ENCODE data around the gene SYT13. TPM values are rescaled to one million over a fixed set of nuclear protein-coding genes. Genes with fewer than 3 reads are reported as not detected.

The SYT13 gene
- total RNA-seq, 1 experiment from 2014 or later: not detected

GRCh38 chr11:45223496-45223895 lies 62.6 kb downstream of the SYT13 start:
- no peaks in the 10 kb centered on the region for H3K79me2 ChIP-seq (ENCODE audit: low read depth)
- BruUV-seq (replicated peaks): no TSS peak
- H4K20me1 ChIP-seq (ENCODE audit: insufficient read depth): no peaks in the 10 kb centered on the region
- no peaks in the 10 kb centered on the region for H3K4me1 ChIP-seq (replicated peaks; ENCODE audit: insufficient read depth)
- no peaks in the 10 kb centered on the region for H3K36me3 ChIP-seq (ENCODE audit: low read depth)
- H3K4me3 ChIP-seq: no peak overlapping the region
- no peak overlapping the region for H3K4me2 ChIP-seq
- H3K27ac ChIP-seq: no peak overlapping the region
- TF ChIP-seq EZH2 (IDR thresholded peaks at IDR 0.05; ENCODE audit: low read depth): no peak
- TF ChIP-seq, protein P1, sequence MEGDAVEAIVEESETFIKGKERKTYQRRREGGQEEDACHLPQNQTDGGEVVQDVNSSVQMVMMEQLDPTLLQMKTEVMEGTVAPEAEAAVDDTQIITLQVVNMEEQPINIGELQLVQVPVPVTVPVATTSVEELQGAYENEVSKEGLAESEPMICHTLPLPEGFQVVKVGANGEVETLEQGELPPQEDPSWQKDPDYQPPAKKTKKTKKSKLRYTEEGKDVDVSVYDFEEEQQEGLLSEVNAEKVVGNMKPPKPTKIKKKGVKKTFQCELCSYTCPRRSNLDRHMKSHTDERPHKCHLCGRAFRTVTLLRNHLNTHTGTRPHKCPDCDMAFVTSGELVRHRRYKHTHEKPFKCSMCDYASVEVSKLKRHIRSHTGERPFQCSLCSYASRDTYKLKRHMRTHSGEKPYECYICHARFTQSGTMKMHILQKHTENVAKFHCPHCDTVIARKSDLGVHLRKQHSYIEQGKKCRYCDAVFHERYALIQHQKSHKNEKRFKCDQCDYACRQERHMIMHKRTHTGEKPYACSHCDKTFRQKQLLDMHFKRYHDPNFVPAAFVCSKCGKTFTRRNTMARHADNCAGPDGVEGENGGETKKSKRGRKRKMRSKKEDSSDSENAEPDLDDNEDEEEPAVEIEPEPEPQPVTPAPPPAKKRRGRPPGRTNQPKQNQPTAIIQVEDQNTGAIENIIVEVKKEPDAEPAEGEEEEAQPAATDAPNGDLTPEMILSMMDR (conservative IDR thresholded peaks at IDR 0.05): no peak
- DNase-seq: no peak
- H2AFZ ChIP-seq: no peak overlapping the region
- ChIA-PET POLR2A (ENCODE audit: unreplicated experiment) (no interaction called here), CTCF (no interaction called here)
- intact Hi-C loops (cut with micrococcal nuclease; ENCODE audit: unreplicated experiment): no loop called here
- H3K9me2 ChIP-seq (ENCODE audit: insufficient read depth): no peaks in the 10 kb centered on the region
- H3F3A ChIP-seq (ENCODE audit: insufficient read depth, low read depth): no peaks in the 10 kb centered on the region
- no peaks in the 10 kb centered on the region for H3K9me3 ChIP-seq (ENCODE audit: insufficient read depth, low read depth)
- peaks cover 72% of the 10 kb centered on the region for H3K27me3 ChIP-seq (ENCODE audit: insufficient read depth, low read depth)

DNA sequence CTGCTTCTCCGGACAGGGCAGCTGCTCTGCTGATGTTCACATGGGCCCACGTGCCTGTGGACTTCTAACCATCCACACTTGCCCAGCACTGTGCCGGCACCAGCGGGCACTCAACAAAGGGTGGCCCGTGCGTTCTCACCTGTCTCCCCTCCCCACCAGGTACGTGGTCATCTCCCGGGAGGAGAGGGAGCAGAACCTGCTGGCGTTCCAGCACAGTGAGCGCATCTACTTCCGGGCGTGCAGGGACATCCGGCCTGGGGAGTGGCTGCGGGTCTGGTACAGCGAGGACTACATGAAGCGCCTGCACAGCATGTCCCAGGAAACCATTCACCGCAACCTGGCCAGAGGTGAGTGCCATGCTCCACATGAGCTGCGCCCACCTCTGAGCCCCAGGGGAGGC lies 66.7 kb downstream of the SYT13 start:
- POLR2A ChIA-PET (ENCODE audit: unreplicated experiment): no interaction called here
- CTCF ChIA-PET: no interaction called here
- no TSS peak for BruUV-seq (replicated peaks)

GRCh38 chr11:45218705-45219104 lies 67.4 kb downstream of the SYT13 start:
- Histone ChIP-seq H3K4me3 (no peak overlapping the region), H3K9me3 (ENCODE audit: insufficient read depth, low read depth) (no peaks in the 10 kb centered on the region), H3K27me3 (ENCODE audit: insufficient read depth, low read depth) (peaks cover 55% of the 10 kb centered on the region), H2AFZ (no peak overlapping the region), H3K27ac (no peak overlapping the region), H4K20me1 (ENCODE audit: insufficient read depth) (no peaks in the 10 kb centered on the region), H3K9me2 (ENCODE audit: insufficient read depth) (no peaks in the 10 kb centered on the region), H3K4me1 (replicated peaks; ENCODE audit: insufficient read depth) (no peaks in the 10 kb centered on the region), H3K36me3 (ENCODE audit: low read depth) (no peaks in the 10 kb centered on the region), H3F3A (ENCODE audit: insufficient read depth, low read depth) (no peaks in the 10 kb centered on the region), H3K4me2 (no peak overlapping the region), H3K79me2 (ENCODE audit: low read depth) (no peaks in the 10 kb centered on the region)
- BruUV-seq (replicated peaks): no TSS peak
- intact Hi-C loops (cut with micrococcal nuclease; ENCODE audit: unreplicated experiment): no loop called here
- ChIA-PET CTCF (no interaction called here), POLR2A (ENCODE audit: unreplicated experiment) (no interaction called here)
- TF ChIP-seq, protein P1 (conservative IDR thresholded peaks at IDR 0.05): no peak
- no peak for TF ChIP-seq EZH2 (IDR thresholded peaks at IDR 0.05; ENCODE audit: low read depth)
- DNase-seq: no peak

More for the DNA sequence above, 66.7 kb downstream of the SYT13 start:
- DNase-seq: no peak
- H3K79me2 ChIP-seq (ENCODE audit: low read depth): no peaks in the 10 kb centered on the region
- intact Hi-C loops (cut with micrococcal nuclease; ENCODE audit: unreplicated experiment): no loop called here
- H3K4me3 ChIP-seq: no peak overlapping the region
- H3F3A ChIP-seq (ENCODE audit: insufficient read depth, low read depth): no peaks in the 10 kb centered on the region
- TF ChIP-seq, protein P1 (conservative IDR thresholded peaks at IDR 0.05): no peak
- no peak for TF ChIP-seq EZH2 (IDR thresholded peaks at IDR 0.05; ENCODE audit: low read depth)
- no peaks in the 10 kb centered on the region for H4K20me1 ChIP-seq (ENCODE audit: insufficient read depth)
- no peaks in the 10 kb centered on the region for H3K9me3 ChIP-seq (ENCODE audit: insufficient read depth, low read depth)
- peaks cover 60% of the 10 kb centered on the region for H3K27me3 ChIP-seq (ENCODE audit: insufficient read depth, low read depth)
- H3K36me3 ChIP-seq (ENCODE audit: low read depth): no peaks in the 10 kb centered on the region
- no peak overlapping the region for H3K27ac ChIP-seq
- H3K4me1 ChIP-seq (replicated peaks; ENCODE audit: insufficient read depth): no peaks in the 10 kb centered on the region
- H3K9me2 ChIP-seq (ENCODE audit: insufficient read depth): no peaks in the 10 kb centered on the region
- H3K4me2 ChIP-seq: no peak overlapping the region
- H2AFZ ChIP-seq: no peak overlapping the region

All from PC-9 (cell line).